LNCaP clone FGC (cell line): Measurements from ENCODE around the gene ERCC6L2.

ENCODE experiments used
- DNase-seq: peaks from one replicate; pipeline ENCODE4 v3.0.0-alpha.2; 2011; ENCODE audit warnings: low read depth
- H3K4me3 ChIP-seq: 2 replicates; pipeline ENCODE4 v1.5.1; 2011; ENCODE audit warnings: mild to moderate bottlenecking, low read depth, low read length, control low read depth
- CTCF ChIP-seq: IDR thresholded peaks from 2 replicates; pipeline ENCODE4 v1.5.1; 2012; ENCODE audit warnings: mild to moderate bottlenecking; ENCODE audit not compliant: control insufficient read depth, insufficient read depth; ENCODE audit errors: extremely low read depth

The ERCC6L2 gene

GRCh38 chr9:95892690-95893089 is 17.2 kb downstream of the ERCC6L2 start:
- no peak for DNase-seq
- no peak for TF ChIP-seq CTCF
- H3K4me3 ChIP-seq, result no peak overlapping the region

GRCh38 chr9:95896580-95896979 is 21.1 kb downstream of the ERCC6L2 start:
- DNase-seq, result no peak
- H3K4me3 ChIP-seq, result no peak overlapping the region
- TF ChIP-seq CTCF, result no peak

GRCh38 chr9:95901506-95901905 is 26.0 kb downstream of the ERCC6L2 start:
- DNase-seq, result peak; percentile 91
- TF ChIP-seq CTCF, result no peak
- H3K4me3 ChIP-seq, result no peak overlapping the region

DNA sequence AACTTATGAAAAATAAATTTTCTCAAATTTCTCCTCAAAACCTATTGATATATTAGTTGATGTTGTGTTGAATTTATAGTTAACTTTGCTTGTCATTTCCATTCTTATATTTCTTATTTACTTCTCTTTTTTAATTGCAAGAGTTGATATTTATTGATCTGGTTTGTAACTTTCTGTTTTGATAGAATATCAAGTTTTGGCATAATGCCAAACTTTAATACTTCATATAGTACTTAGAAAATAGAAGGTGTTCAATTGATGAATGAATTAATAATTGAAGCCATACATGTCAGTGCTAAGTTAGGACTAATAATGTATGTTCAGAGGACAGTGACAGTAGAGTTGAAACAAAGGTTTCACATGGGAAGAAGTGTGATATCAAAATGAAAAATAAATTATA is 27.9 kb downstream of the ERCC6L2 start:
- TF ChIP-seq CTCF, result no peak
- H3K4me3 ChIP-seq, result no peak overlapping the region
- DNase-seq, result no peak

DNA sequence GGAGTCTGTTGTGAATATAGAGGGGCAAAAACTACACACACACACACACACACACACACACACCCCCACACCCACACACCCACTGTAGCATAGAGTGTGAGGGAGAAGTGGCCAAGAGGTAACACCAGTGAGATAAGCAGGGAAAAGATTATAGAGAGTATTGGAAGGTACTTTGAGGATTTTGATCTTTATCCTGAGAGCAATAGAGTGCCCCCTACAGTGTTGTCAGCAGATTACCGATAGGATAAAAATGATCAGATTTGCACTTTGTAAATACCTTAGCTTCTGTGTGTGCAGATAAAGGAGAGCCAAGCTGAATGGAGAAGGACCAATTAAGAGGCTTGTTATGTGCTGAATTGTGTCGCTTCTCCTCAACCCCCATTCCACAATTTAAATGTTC is 32.3 kb downstream of the ERCC6L2 start:
- DNase-seq, result no peak
- H3K4me3 ChIP-seq, result no peak overlapping the region
- TF ChIP-seq CTCF, result no peak

DNA sequence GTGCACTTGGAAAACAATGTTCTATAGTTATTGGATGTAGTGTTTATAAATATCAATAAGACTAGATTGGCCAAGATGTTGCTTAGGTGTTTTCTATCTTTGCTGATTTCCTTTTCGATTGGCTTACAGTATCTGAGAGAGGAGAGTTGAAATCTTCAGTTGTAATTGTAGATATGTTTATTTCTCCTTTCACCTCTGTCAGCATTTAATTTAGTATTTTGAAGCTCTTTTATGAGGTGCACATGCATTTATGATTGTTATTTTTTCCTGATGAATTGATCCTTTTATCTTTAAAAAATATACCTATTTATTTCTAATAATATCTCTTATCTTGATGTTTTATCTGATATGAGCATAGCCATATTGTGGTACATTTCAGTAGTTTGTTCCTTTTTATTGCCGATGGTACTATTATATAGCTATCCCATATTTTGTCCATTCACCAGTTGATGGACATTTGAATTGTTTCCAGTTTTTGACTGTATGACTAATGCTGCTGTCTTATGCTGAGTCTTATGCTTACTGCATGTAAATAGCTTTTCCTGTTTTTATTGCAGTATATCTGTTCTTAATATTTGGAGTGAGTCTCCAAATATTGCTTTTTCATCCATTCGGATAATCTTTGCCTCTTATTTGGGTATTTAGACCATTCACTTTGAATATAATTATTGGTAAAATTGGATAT is 34.7 kb downstream of the ERCC6L2 start:
- no peak overlapping the region for H3K4me3 ChIP-seq
- DNase-seq, result no peak
- no peak for TF ChIP-seq CTCF

DNA sequence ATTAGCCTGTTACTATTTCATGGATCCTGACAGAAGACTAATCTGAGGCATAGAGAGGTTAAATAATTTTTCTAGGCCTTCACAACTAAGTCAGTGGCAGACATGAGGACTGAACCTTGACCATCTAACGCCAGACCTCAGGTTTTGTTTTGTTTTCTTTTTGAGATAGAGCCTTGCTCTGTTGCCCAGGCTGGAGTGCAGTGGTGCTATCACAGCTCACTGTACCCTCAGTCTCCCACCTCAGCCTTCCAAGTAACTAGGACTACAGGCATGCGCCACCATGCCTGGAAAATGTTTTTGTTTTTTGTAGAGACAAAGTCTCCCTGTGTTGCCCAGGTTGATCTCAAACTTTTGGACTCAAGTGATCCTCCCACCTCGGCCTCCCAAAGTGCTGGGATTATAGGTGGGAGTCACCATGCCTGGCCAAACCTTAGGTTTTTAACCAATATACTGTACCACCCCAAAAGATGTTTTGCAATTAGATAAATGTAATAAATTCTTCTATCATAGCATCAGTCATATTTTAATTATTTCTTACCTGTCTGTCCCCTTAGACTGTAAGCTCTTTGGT is 35.4 kb downstream of the ERCC6L2 start:
- TF ChIP-seq CTCF, result no peak
- no peak for DNase-seq

More for the DNA sequence above, 35.4 kb downstream of the ERCC6L2 start:
- no peak overlapping the region for H3K4me3 ChIP-seq
